ENCODE data around the gene BCDIN3D. TPM values are rescaled to one million over a fixed set of nuclear protein-coding genes. Genes with fewer than 3 reads are reported as not detected.

The BCDIN3D gene
- total and polyA plus RNA-seq, 2 donors (not counting 3 experiments of a cell fraction or from before 2014, with no cell fraction given) = 1.8 to 3.1 TPM

GRCh38 chr12:49823951-49824350 lies 19.0 kb downstream of the BCDIN3D start:
- no peaks in the 10 kb centered on the region for H3K9me3 ChIP-seq (replicated peaks; ENCODE audit: control insufficient read depth, insufficient read depth, low read length)
- H3K4me3 ChIP-seq (replicated peaks in 1 of 3; ENCODE audit: insufficient read depth in 1 of 3, low read depth in 1 of 3, low read length in 3 of 3) = no peak overlapping the region
- H3K27ac ChIP-seq (ENCODE audit: insufficient read depth, low read depth, low read length) = no peak overlapping the region
- DNase-seq (ENCODE audit: low read depth, low spot score) (no peak), FAIRE-seq (no peak)
- no peak overlapping the region for H2AFZ ChIP-seq (ENCODE audit: low read depth, low read length)
- POLR2A ChIA-PET = no interaction called here
- dilution Hi-C loops (cut with MboI; ENCODE audit: extremely low pct_ligation_motif_present, low sequenced_read_pairs) = no loop called here
- no TSS peak for BruUV-seq (replicated peaks)
- peaks cover 0 to 4% of the 10 kb centered on the region in 2 experiments for H3K36me3 ChIP-seq (ENCODE audit: control insufficient read depth in 2 of 2, extremely low read depth in 1 of 2, insufficient read depth in 2 of 2, low read length in 2 of 2)
- no peaks in the 10 kb centered on the region for H3K9me1 ChIP-seq (replicated peaks; ENCODE audit: control insufficient read depth, extremely low read depth, insufficient read depth, low read length)
- peaks cover 55% of the 10 kb centered on the region for H3K4me1 ChIP-seq (ENCODE audit: control insufficient read depth, extremely low read depth, insufficient read depth, low read length)
- peaks cover 65% of the 10 kb centered on the region for H3K79me2 ChIP-seq (ENCODE audit: control insufficient read depth, insufficient read depth, low read length)
- CTCF ChIA-PET = interaction anchor here (9.0 kb wide), 1 partner anchor 15 kb away, joined by 54 read pairs; no protein-coding TSS in a partner anchor
- intact Hi-C loops (cut with micrococcal nuclease) = no loop called here
- H3K27me3 ChIP-seq (ENCODE audit: control insufficient read depth in 2 of 2, insufficient read depth in 2 of 2, low read length in 2 of 2) = no peaks in the 10 kb centered on the region
- TF ChIP-seq JUN (IDR thresholded peaks at IDR 0.05; ENCODE audit: borderline replicate concordance, insufficient read depth, insufficient read length, low read depth) = no peak
- no peak for TF ChIP-seq POLR2A (IDR thresholded peaks at IDR 0.05; ENCODE audit: low read depth, low read length)
- TF ChIP-seq POLR2AphosphoS5 (IDR thresholded peaks at IDR 0.05; ENCODE audit: insufficient read depth, low read depth, low read length) = no peak
- no peak for TF ChIP-seq GATA2 (IDR thresholded peaks at IDR 0.05; ENCODE audit: insufficient read depth, insufficient read length, low read depth, low read length)
- TF ChIP-seq MYC (IDR thresholded peaks at IDR 0.05; ENCODE audit: low read depth, low read length) = no peak
- TF ChIP-seq CTCF (IDR thresholded peaks at IDR 0.05; ENCODE audit: extremely low read depth in 1 of 2, insufficient read depth in 1 of 2, low read depth in 1 of 2, low read length in 2 of 2) = no peak
- no peak for TF ChIP-seq FOS (IDR thresholded peaks at IDR 0.05; ENCODE audit: borderline replicate concordance, insufficient read depth, low read length)
- no peak for TF ChIP-seq EZH2 (IDR thresholded peaks at IDR 0.05; ENCODE audit: borderline replicate concordance, low read depth, low read length, severe bottlenecking)
- no peak for TF ChIP-seq MAX (IDR thresholded peaks at IDR 0.05; ENCODE audit: insufficient read depth, insufficient read length)
- no peak overlapping the region for H3K9ac ChIP-seq (replicated peaks; ENCODE audit: extremely low read depth, insufficient read depth, low read length)
- no peak overlapping the region for H3K4me2 ChIP-seq (ENCODE audit: insufficient read depth, low read length)
- no peaks in the 10 kb centered on the region for H4K20me1 ChIP-seq (replicated peaks; ENCODE audit: control insufficient read depth, extremely low read depth, insufficient read depth, low read length)
